ENCODE results near the gene PLXNB3.
"Not testable (repeated sequence)": the region's sequence is repeated elsewhere in the genome, so short reads cannot be mapped to it uniquely, and the experiment has no call there.

The PLXNB3 gene

GRCh38 chrX:153733651-153734240 lies 30.3 kb upstream of the PLXNB3 start:
- DNase-seq: no peak

DNA sequence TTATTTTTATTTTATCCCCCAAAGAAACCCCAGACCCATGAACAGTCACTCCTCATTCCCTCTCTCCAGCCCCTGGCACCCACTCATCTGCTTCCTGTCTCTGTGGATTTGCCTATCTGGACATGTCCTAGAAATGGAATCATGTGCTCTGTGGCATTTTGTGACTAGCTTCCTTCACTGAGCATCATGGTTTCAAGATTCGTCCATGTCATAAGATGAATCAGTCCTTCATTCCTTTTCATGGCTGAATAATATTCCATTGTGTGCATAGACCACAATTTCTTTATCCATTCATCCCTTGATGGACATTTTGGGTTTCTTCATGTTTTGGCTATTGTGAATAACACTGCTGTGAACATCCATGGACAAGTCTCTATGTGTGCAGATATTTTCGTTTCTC lies 29.2 kb upstream of the PLXNB3 start:
- DNase-seq: no peak

GRCh38 chrX:153735274-153735673 lies 28.8 kb upstream of the PLXNB3 start:
- no peak for DNase-seq

DNA sequence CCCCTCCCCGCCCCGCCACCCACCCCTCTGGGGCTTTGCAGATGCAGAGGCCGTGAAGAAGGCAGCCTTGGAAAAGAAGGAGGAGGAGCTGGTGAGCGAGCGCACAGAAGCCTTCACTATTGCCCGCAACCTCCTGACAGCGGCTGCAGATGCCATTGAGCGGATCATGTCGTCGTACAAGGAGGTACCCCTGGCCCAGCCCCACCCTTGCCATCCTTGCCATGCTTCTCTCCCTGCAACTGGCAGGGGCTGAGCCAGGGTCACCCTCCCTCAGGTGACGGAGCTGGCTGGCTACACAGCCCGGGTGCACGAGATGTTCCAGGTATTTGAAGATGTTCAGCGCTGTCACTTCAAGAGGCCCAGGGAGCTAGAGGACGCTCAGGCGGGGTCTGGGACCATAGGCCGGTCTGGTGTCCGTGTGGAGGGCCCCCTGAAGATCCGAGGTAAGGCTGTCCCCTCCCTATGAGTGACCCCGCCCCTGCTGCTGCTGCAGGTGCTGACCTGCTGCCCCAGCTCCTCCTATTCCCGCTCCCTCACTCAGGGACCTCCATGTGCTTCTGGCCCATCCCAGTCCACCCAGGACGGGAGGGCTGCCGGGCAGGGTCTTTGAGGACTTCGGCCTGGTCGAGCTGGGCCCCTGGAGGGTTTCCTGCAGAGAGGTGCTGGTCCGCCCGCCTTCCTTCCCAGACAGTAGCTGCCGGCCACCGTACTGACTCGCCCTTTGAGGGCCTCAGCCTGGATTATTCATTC lies 27.8 kb upstream of the PLXNB3 start:
- DNase-seq: no peak

DNA sequence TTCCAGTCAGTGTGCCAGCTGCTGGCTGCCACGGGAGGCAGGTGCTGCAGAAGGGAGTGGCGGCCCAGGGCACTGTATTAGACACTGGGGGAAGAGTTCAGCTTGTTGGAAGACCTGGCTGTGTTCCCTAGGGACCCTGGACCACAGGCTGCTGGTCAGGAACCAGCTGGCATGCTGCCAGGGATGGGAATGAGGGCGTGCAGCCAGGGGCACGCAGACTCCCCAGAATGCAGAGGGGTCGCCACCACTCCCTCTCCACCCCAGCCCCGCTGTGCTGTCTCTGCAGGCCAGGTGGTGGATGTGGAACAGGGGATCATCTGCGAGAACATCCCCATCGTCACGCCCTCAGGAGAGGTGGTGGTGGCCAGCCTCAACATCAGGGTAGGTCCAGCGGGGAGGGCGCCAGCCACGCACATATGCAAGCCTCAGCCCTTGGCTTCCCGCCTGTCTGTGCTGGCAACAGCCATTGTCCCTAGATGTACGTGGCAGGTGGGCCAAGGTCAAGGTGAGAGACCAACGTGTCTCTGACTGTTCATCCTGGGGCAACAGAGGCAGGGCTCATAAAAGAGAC lies 27.1 kb upstream of the PLXNB3 start:
- DNase-seq: no peak

- no peak for DNase-seq
Observed at GRCh38 chrX:153738056-153738605, 25.9 kb upstream of the PLXNB3 start.

- DNase-seq: no peak
Observed at GRCh38 chrX:153739754-153740486, 24.1 kb upstream of the PLXNB3 start.

DNA sequence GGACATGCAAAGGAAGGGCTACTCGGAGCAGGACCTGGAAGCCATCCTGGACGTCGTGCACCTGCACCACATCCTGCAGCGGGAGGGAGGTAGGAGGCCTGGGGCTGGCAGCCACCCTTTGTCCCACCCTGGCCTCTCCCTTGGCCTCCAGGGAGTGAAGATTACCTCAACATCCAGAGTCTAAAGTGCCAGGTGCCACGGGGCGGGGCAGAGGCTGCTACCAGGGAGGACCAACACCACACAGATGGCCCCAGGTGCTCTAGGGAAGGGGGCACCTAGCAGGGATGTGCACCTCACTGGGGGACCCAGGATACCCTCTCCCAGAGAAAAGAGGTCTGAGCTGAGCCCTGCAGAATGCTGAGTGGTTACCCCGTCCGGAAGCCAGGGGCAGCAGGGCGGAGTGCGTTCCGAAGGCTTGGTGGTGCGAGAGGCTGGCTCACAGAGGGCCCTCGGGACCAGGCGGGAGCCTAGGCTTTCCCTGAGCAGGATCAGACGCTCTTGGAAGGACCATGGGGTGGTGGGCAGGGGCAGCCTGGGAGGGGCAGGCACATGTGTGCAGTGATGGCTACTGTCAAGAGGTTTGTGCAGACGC lies 23.3 kb upstream of the PLXNB3 start:
- DNase-seq: no peak

DNA sequence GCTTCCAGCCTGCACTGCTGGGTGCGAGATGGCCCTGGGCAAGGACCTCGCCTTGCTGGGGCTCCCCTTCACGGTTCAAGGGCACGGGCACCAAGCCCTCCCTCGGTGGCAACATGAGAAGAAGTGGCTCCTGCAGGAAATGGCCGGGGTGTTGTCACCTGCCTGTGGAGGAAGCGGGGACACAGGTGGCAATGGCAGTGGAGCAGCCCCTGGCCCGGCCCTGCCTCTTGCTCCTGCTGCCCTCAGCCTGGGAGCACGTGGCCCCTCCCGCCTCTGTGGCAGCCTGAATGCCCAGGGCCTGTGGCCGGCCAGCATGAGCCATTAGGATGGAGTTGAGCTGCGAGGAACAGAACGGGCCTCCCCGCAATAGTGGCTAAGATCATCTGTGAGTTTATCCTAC lies 22.6 kb upstream of the PLXNB3 start:
- no peak for DNase-seq

DNA sequence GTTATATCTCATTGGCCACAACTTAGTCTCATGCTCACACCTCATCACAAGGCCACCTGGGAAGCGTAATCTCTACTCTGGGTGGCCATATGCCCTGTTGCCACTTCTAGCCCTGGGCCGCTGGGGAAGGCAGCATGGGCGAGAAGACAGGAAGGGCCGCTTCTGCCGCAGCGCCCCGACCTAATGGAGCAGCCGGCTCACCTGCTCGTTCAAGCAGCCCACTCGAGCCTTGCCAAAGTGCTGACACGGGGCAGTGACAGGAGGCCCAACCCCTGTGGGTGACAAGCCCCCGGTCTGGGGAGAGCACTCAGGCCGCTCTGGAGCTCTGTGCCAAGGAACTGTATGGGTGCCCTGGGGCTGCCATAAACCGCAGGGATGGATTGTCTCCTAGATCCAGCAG lies 21.9 kb upstream of the PLXNB3 start:
- DNase-seq: not testable (repeated sequence)

DNA sequence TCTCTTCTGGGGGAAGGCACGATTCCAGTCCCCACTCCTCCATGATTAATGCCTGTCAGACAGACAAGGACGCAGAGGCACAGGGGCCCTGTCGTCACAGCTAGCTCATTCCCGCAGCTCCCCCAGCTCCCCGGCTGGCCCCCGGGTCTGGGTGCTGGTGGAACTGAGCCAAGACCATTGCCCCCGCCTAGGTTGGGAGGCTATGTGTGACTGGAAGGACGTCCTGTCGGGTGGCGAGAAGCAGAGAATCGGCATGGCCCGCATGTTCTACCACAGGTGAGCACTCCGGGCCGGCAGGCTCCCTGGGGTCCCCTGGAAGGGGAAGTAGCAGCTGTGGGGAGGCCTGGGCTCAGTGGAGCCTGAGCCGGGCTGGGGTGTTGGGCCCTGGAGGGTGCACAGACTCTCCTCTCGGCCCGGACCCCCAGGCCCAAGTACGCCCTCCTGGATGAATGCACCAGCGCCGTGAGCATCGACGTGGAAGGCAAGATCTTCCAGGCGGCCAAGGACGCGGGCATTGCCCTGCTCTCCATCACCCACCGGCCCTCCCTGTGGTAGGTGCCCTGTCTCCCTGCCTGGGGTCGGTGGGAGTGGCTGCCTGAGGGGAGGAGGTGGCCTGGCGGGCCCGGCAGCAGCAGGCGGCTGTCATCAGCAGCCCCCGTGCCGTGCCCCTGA lies 21.1 kb upstream of the PLXNB3 start:
- not testable (repeated sequence) for DNase-seq

DNA sequence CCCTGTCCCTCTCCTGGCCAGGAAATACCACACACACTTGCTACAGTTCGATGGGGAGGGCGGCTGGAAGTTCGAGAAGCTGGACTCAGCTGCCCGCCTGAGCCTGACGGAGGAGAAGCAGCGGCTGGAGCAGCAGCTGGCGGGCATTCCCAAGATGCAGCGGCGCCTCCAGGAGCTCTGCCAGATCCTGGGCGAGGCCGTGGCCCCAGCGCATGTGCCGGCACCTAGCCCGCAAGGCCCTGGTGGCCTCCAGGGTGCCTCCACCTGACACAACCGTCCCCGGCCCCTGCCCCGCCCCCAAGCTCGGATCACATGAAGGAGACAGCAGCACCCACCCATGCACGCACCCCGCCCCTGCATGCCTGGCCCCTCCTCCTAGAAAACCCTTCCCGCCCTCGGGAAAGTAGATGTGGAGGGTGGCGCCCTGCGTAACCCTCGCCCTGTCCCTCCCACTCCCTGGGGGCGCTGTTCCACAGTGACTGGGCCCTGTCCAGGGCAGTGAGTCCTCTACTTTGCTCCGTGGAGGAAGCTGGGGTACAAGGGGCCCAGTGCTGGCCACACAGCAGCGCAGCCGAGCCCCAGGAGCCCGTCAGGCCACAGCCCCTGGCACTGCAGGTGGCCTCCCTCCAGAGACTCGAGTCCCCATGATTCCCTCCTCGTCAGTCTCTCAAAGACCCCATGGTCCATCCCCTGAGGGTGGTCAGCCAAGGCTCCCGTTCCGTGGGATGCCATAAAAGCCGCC lies 20.4 kb upstream of the PLXNB3 start:
- not testable (repeated sequence) for DNase-seq

DNA sequence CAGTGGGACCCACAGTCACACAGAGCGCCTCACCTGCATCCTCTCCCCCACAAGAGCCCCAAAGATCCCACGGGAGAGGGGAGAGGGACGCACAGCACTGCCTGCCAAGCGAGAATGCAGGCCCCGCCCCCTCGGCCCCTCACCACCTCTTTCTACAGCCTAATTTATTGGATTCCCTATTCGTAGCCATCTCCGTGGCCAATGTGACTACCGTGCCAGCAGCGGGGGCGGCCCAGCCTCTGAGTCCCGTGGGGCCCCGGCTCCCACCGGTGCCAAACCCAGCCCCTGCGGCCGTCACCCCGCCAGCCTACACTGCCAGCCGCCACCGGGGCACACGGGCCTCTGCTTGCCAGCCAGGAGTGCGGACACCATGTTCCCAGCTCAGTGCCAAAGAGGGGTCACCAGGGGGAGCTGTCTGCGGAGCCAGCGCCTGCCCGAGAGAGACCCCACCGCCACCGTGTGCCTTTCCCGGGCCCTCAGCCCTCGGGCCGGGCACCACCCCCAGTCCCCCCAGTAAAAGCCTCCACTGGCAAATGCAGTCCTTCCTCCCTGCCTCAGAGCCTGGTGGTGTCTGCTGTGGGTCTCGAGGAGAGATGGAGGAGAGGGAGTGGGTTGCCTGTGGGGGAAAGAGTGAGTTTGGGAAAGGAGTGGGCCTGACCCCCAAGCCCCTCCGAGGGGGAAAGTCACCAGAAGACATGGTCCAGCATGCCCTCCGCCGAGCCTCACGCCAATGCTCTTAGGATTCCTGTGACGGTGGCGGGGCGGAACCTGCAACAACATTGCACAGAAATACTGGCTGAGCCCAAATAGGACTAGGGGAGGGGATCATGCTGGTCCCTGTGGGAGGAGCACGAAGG lies 19.6 kb upstream of the PLXNB3 start:
- no peak for DNase-seq

- DNase-seq: not testable (repeated sequence)
Observed at GRCh38 chrX:153745067-153745433, 19.0 kb upstream of the PLXNB3 start.

GRCh38 chrX:153746359-153746758 lies 17.7 kb upstream of the PLXNB3 start:
- no peak for DNase-seq

DNA sequence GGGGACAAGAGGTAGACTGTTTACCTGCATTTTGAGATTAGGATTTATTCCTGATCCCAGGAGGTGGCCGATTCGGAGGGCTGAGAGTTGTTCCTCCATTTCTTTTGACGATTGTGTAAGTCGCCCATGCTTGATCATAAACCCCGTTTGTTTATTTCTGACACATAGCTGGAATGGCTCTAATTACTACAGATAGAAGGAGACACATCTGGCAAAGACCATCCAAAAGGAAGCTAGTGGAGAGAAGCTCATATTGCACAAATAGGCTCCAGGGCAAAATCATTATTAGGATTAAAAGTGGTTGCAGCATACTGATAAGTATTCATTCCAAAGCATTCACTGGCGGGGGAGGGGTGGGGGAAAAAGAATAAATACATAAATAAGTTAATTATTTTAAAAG lies 17.1 kb upstream of the PLXNB3 start:
- not testable (repeated sequence) for DNase-seq

DNA sequence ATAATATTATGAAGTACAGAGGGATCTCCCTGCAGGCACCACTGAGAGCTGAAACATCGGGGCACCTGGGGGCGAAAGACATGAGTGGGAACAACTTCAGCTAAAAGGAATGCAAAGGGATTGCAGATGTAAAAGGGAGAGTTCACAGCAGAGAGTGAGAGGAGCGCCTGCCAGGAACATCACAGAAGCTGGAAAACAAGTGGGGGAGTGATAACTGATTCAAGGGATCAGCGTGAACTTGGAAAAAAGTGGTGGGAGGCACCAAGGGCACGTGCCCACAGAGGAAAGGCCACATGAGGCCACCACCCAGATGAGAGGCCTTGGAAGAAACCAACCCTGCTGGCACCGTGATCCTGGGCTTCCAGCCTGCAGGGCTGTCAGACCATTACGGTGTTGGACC lies 15.0 kb upstream of the PLXNB3 start:
- DNase-seq: not testable (repeated sequence)

DNA sequence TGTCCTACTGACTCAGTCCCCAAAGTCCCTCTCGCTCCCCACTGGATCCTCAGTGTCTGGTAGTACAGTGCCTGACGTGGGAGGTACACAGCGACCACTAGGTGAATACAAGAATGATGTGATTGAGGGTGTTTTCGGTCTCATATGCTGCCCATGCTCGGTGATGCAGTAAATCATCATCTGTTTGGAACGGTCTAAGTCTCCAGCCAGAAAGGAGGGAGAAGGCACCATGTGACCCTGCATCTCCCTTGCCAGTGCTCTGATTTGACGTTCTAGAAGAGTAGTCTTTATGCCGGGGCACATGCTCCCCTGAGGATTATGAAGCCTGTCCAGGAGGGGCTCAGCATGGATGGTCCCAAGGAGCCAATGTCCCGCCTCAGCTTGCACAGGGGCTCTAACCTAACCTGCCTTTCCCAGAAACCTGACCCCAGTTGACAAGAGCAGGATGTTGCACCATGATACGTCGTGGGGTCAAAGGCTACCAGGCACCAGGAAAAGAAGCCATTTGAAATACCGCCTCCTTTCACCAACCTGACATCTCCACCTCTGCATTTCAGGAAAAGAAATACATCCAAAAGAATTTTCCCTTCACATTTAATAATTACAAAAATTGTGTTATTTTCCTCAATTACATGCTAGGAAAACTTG lies 13.8 kb upstream of the PLXNB3 start:
- DNase-seq: no peak

DNA sequence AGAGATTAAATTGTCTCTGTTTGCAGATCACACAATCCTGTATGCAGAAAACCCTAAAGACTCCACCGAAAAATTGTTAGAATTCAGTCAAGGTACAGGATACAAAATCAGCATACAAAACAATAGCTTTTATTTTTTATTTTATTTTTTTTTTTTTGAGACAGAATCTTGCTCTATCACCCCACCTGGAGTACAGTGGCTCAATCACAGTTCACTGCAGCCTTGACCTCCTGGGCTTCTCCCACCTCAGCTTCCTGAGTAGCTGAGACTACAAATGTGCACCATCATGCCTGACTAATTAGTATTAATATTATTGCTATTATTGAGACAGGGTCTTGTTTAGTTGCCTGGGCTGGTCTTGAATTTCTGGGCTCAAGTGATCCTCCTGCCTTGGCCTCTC lies 8.9 kb upstream of the PLXNB3 start:
- no peak for DNase-seq

GRCh38 chrX:153761863-153762262 lies 2.2 kb upstream of the PLXNB3 start:
- DNase-seq: no peak
